ENCODE data around the gene ITPRIP. TPM values are rescaled to one million over a fixed set of nuclear protein-coding genes. Genes with fewer than 3 reads are reported as not detected.

Gene ITPRIP
- total RNA-seq, 4 donors from 2014 or later = 77.8 to 182 (median 141) TPM

DNA sequence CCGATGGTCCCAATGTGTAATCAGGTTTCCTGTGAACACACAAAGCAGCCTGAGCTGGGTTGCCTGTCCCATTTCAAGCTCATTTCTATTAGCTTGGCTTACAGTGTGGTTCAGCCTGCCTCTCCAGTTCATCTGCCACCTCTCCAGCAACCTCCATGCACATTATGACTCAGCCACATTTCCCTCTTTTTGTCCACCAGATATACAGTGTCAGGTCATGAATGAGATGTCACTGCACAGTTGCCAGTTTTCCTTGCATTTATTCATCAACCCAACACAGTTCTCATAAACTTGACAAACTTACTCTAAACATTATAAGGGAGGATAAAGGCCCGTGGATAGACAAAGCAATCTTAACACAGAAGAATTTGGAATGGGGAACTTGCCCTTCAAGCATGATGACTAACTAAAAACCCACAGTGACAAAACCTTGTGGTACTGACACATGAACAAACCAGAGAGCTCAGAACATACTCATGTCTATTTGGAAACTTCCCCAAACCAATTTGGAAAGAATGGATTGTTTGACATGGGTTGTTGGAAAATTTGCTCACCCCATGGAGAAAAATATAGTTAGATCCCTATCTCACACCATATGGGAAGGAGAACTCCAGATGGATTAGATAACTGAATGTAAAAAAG is 12.9 kb upstream of the ITPRIP start:
- intact Hi-C loops (cut with DNase I; ENCODE audit: low total_unique reads) = loop anchor here (2.0 kb wide), 1 partner anchor 60 kb away; no protein-coding TSS in a partner anchor
- TF ChIP-seq, protein P1, sequence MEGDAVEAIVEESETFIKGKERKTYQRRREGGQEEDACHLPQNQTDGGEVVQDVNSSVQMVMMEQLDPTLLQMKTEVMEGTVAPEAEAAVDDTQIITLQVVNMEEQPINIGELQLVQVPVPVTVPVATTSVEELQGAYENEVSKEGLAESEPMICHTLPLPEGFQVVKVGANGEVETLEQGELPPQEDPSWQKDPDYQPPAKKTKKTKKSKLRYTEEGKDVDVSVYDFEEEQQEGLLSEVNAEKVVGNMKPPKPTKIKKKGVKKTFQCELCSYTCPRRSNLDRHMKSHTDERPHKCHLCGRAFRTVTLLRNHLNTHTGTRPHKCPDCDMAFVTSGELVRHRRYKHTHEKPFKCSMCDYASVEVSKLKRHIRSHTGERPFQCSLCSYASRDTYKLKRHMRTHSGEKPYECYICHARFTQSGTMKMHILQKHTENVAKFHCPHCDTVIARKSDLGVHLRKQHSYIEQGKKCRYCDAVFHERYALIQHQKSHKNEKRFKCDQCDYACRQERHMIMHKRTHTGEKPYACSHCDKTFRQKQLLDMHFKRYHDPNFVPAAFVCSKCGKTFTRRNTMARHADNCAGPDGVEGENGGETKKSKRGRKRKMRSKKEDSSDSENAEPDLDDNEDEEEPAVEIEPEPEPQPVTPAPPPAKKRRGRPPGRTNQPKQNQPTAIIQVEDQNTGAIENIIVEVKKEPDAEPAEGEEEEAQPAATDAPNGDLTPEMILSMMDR (IDR thresholded peaks at IDR 0.05) = no peak
- TF ChIP-seq POLR2A (IDR thresholded peaks at IDR 0.05) = no peak
- peak in 1 of 2 donors; percentile 32 for DNase-seq (ENCODE audit: low spot score in 2 of 2)
- WGBS, 2 donors = 40 to 55% methylated on average over 2 of the region's 2 CpGs
- H3K4me3 ChIP-seq (ENCODE audit: low read depth, poor library complexity, severe bottlenecking) = no peak overlapping the region

DNA sequence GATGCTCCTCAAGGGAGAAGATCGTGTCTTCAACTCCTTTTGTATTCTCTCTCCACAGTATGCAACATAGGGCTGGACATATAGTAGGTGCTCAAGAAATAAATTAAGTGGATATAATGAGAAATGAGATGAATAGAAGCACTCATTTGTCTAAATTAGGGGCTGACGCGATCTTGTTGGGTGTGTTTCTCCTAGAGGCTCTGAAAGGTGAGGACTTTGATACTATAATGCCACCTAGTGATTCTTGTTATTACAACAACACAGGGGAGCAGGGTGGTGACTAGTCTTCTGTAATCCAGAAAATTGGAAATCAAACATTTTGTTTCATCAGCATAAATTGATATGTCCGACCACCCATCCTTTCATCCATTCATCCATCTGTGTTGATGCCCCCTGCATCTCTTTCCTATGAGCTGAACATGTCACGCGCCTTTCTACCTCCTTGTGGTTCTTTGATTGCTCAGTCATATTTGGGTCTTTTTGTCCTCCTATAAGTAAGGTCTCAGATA is 11.9 kb upstream of the ITPRIP start:
- DNase-seq (ENCODE audit: low spot score in 2 of 2) = peak in 1 of 2 donors; percentile 31
- intact Hi-C loops (cut with DNase I; ENCODE audit: low total_unique reads) = loop anchor here (2.0 kb wide), 1 partner anchor 59 kb away; no protein-coding TSS in a partner anchor
- 26 to 28% methylated on average over 6 of the region's 6 CpGs for WGBS, 2 donors
- TF ChIP-seq, protein P1 (IDR thresholded peaks at IDR 0.05) = peak in 1 of 3 donors; percentile 49
- TF ChIP-seq POLR2A (IDR thresholded peaks at IDR 0.05) = no peak
- no peak overlapping the region for H3K4me3 ChIP-seq (ENCODE audit: low read depth, poor library complexity, severe bottlenecking)

DNA sequence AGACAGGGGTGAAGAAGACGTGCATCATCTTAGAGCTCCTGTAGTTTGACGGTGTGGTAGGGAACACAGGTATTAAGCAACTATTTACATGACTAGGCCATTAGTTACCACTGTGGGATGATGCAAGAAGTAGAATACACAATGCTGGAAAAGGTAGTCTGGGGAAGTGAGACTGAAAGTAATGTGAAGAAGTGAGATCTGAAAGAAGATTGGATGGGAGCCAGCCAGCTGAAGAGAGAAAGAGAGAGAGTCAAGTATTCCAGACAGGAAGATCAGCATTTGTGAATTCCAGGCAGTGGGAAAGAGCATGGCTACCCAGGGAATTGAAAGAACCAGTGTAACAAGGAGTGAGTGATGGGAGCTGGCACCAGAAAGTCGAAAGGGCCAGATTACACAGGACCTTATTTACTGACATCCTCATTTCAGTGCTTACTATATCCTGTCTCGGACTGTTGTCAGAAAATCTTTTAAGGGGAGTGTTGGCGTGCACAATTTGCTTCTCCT is 11.4 kb upstream of the ITPRIP start:
- 28 to 37% methylated on average over 5 of the region's 5 CpGs for WGBS, 2 donors
- no peak overlapping the region for H3K4me3 ChIP-seq (ENCODE audit: low read depth, poor library complexity, severe bottlenecking)
- intact Hi-C loops (cut with DNase I; ENCODE audit: low total_unique reads) = loop anchor here (2.0 kb wide), 1 partner anchor 59 kb away; no protein-coding TSS in a partner anchor
- TF ChIP-seq POLR2A (IDR thresholded peaks at IDR 0.05) = no peak
- TF ChIP-seq, protein P1 (IDR thresholded peaks at IDR 0.05) = no peak
- DNase-seq (ENCODE audit: low spot score in 2 of 2) = peak in 1 of 2 donors; percentile 61

DNA sequence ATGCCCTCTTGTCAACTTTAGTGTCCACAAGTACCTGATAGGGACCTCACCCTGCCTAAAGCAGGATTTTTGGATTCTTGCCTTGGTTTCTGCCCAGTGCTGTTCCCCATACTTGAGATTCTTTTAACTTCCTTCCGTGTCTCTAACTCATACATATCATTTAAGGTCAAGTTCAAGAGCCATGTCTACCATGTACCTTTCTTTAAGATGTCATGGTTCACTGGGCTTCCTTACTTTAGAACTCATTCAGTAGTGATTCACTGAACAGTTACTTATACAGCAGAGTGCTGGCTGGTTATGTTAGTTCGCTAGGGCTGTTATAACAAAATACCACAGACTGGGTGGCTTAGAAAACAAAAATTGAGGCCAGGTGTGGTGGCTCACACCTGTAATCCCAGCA is 10.3 kb upstream of the ITPRIP start:
- no peak overlapping the region for H3K4me3 ChIP-seq (ENCODE audit: low read depth, poor library complexity, severe bottlenecking)
- intact Hi-C loops (cut with DNase I; ENCODE audit: low total_unique reads) = no loop called here
- WGBS, 2 donors = 90 to 91% methylated on average over 2 of the region's 2 CpGs
- no peak for DNase-seq (ENCODE audit: low spot score in 2 of 2)
- TF ChIP-seq, protein P1 (IDR thresholded peaks at IDR 0.05) = no peak
- TF ChIP-seq POLR2A (IDR thresholded peaks at IDR 0.05) = no peak

DNA sequence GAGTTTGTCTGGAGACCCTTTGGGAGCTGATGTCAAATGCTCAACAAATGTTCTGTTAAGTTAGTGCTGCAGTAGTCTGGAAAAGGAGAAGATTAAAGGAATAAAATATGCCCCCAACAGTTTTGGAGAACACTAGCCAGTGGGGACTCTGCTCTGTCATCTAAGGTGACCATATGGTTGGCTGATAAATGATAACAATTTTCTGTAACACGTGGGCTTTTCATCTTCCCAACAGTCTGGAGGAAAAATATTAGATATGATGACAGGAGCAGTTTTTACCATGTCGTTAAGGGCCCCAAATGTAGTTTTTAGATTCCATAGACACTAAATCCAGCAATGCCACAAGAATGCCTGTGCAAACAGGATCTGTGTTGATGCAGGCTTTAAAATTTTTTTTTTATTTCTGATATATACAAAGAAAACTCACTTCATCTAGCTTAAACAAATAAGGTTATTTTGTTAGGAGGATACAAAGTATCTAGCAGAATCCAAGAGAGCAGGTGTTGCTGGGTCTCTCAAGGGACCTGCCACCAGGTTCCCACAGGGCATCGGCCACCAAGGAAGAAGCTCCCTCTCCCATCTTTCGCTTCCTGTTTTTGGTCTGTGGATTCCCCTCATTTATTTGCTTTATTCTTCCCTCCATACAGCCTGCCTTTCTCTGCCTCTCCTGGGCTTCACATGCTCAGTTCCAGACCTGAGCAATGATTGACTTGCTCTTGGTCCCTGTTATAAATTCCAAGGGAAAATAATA is 9.2 kb upstream of the ITPRIP start:
- TF ChIP-seq, protein P1 (IDR thresholded peaks at IDR 0.05) = no peak
- TF ChIP-seq POLR2A (IDR thresholded peaks at IDR 0.05) = no peak
- WGBS, 2 donors = 75 to 82% methylated on average over 4 of the region's 4 CpGs
- DNase-seq (ENCODE audit: low spot score in 2 of 2) = no peak
- intact Hi-C loops (cut with DNase I; ENCODE audit: low total_unique reads) = no loop called here
- H3K4me3 ChIP-seq (ENCODE audit: low read depth, poor library complexity, severe bottlenecking) = no peak overlapping the region

Measured in lower leg skin (tissue), 4 donors.